ENCODE results near the gene SEPTIN12. TPM values are rescaled to one million over a fixed set of nuclear protein-coding genes. Genes with fewer than 3 reads are reported as not detected.

The SEPTIN12 gene
- total RNA-seq, 1 donor from 2014 or later, result not detected

DNA sequence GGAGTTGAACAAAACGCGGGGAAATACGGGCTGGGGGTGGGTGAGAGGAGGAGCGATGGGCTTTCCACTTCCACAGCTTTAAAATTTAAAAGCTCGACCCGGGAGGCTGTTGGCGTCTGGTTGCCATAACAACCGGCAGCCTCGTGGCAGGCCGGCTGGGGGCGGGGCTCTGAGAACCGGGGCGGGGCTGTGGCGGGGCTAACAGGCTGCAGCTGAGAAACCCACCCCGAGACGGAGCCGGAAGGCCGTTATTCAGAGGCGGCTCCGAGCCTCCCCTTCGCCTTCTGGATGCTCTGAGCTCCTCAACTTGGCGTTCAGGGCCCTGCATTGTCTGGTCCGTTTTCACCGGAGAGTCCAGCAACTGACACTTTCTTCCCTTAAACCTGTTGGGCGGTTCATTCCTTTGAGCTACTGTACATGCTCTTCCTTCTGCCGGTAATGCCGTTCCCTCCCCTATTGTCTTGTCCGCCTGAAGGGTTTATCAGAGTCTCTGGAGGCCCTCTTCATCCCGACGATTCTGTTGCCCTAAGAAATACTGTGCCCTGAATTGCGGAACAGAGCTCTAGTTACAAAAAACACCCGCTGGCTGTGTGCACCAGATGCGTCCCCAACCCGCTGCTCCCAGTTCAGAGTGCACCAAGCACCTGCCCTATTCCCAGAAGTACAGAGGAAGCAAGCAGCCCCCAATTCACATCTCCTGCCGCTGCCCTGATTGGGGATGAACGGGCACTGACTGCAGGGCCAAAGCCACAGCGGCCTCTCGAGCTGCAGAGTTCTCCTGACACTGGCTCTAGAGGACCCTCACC, 53.2 kb downstream of the SEPTIN12 start:
- Histone ChIP-seq H3K36me3 (peaks cover 0 to under 1% of the 10 kb centered on the region in 2 donors), H3K9me3 (no peaks in the 10 kb centered on the region), H3K4me3 (peak overlapping the region; percentile 90 to 97), H3K27ac (peak overlapping the region; percentile 60), H3K27me3 (no peaks in the 10 kb centered on the region), H3K4me1 (peaks cover 22% of the 10 kb centered on the region)
- DNase-seq (ENCODE audit: extremely low spot score in 2 of 2), result no peak
- no peak for TF ChIP-seq POLR2A (IDR thresholded peaks at IDR 0.05)
- peak in 1 of 2 donors; percentile 43 for TF ChIP-seq POLR2AphosphoS5 (IDR thresholded peaks at IDR 0.05; ENCODE audit: insufficient read depth in 1 of 2, low read depth in 1 of 2)
- intact Hi-C loops (cut with DNase I), result no loop called here

DNA sequence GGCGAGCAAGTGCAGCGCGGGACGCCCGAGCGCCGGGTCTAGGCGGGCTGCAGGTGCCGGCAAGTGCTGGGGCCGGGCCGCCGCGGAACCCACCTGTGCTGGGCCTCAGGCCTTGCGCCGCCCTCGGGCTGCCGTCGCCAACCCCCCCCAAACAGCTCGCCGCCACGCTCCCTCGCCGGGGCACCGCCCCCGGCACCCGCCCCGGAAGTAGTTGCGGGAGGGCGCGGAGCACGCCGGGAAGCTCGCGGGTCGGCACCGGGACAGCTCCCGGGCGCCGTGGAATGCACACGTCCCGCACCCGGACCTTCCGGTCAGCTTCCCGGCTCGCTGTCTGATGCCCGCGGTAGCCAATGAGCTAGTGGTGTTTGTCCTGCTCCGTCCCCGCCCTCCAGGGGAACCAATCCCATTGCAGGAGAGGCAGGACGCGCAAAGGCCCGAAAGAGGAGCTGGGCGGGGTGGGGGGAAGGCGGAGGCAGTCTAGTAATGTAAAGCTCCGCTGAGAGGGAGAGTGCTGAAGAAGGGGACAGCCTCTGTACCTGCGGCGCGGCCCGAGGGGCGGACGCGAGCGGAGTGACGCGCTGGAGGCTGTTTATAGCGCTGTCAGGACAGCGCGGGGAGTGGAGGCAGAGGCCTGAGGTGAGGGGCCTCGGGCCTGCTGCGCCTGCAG, 53.9 kb downstream of the SEPTIN12 start, which contains the start of the genes ANKS3 and DNAAF8:
Gene ANKS3 (minus strand): TSS at position 209 of the 667 bp plus-strand sequence. CDS start 4,122 bp downstream, outside the sequence.
Gene DNAAF8 (plus strand): TSS at position 475 of the 667 bp plus-strand sequence. CDS start 1,978 bp downstream, outside the sequence.
- Histone ChIP-seq H3K4me1 (peaks cover 22% of the 10 kb centered on the region), H3K4me3 (peak within 1 kb of the TSS; percentile 90 to 97), H3K9me3 (no peaks in the 10 kb centered on the region), H3K27ac (peak within 1 kb of the TSS; percentile 60), H3K27me3 (no peaks in the 10 kb centered on the region), H3K36me3 (peaks cover 0 to 8% of the 10 kb centered on the region in 2 donors)
- intact Hi-C loops (cut with DNase I), result no loop called here
- TF ChIP-seq POLR2AphosphoS5 (IDR thresholded peaks at IDR 0.05; ENCODE audit: insufficient read depth in 1 of 2, low read depth in 1 of 2) (peak; percentile 72 to 85), POLR2A (IDR thresholded peaks at IDR 0.05) (peak in 1 of 2 donors; percentile 17), CTCF (IDR thresholded peaks at IDR 0.05) (no peak)
- DNase-seq (ENCODE audit: extremely low spot score in 2 of 2), result peak in 1 of 2 donors; percentile 97

GRCh38 chr16:4733747-4734062, 54.4 kb downstream of the SEPTIN12 start:
- H3K27me3 ChIP-seq, result no peaks in the 10 kb centered on the region
- H3K4me1 ChIP-seq, result peaks cover 22% of the 10 kb centered on the region
- H3K27ac ChIP-seq, result peak overlapping the region; percentile 60
- H3K4me3 ChIP-seq, result peak overlapping the region; percentile 90 to 97
- no peak for DNase-seq (ENCODE audit: extremely low spot score in 2 of 2)
- no peaks in the 10 kb centered on the region for H3K9me3 ChIP-seq
- TF ChIP-seq POLR2AphosphoS5 (IDR thresholded peaks at IDR 0.05; ENCODE audit: insufficient read depth in 1 of 2, low read depth in 1 of 2) (no peak), CTCF (IDR thresholded peaks at IDR 0.05) (no peak), POLR2A (IDR thresholded peaks at IDR 0.05) (no peak)
- H3K36me3 ChIP-seq, result peaks cover 0 to 10% of the 10 kb centered on the region in 2 donors
- intact Hi-C loops (cut with DNase I), result no loop called here

DNA sequence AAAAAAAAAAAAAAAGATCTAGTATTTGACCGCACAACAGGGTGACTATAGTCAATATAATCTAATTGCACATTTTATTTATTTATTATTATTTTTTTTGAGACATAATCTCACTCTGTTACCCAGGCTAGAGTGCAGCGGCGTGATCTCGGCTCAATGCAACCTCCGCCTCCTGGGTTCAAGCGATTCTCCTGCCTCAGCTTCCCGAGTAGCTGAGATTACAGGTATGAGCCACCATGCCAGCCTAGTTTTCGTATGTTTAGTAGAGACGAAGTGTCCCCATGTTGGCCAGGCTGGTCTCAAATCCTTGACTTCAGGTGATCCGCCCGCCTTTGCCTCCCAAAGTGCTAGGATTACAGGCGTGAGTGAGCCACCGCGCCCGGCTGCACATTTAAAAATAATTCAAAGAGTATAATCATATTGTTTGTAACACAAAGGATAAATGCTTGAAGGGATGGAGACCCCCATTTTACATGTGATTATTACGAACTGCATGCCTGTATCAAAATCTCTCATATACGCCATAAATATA, 54.9 kb downstream of the SEPTIN12 start:
- Histone ChIP-seq H3K4me3 (peak overlapping the region; percentile 90 to 97), H3K27ac (peak overlapping the region; percentile 60), H3K27me3 (no peaks in the 10 kb centered on the region), H3K9me3 (no peaks in the 10 kb centered on the region), H3K36me3 (peaks cover 0 to 10% of the 10 kb centered on the region in 2 donors), H3K4me1 (peaks cover 22% of the 10 kb centered on the region)
- TF ChIP-seq POLR2A (IDR thresholded peaks at IDR 0.05), result no peak
- TF ChIP-seq POLR2AphosphoS5 (IDR thresholded peaks at IDR 0.05; ENCODE audit: insufficient read depth in 1 of 2, low read depth in 1 of 2), result no peak
- TF ChIP-seq CTCF (IDR thresholded peaks at IDR 0.05), result no peak
- DNase-seq (ENCODE audit: extremely low spot score in 2 of 2), result no peak
- intact Hi-C loops (cut with DNase I), result no loop called here

DNA sequence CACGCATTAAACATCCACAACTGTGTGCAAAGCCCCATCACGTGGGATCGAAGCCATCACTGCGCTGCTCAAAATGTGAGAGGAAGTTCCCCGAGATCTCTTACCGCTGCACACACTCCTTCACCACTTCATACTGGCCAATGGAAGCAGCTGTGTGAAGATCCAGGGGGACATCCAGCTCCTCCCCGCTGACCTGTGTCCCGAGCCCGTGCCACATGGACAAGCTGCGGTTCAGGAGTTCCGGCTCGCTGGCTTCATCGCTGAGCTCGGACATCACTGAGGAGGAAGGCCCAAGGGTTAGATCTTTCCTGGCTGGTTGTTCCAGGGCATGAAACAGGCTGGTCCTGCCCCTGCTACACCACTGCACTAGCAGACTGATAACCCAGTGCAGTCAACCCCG, 58.3 kb downstream of the SEPTIN12 start:
- Histone ChIP-seq H3K27me3 (no peaks in the 10 kb centered on the region), H3K4me1 (peaks cover 14% of the 10 kb centered on the region), H3K36me3 (peaks cover 0 to 33% of the 10 kb centered on the region in 2 donors), H3K4me3 (no peak overlapping the region), H3K9me3 (no peaks in the 10 kb centered on the region), H3K27ac (no peak overlapping the region)
- intact Hi-C loops (cut with DNase I), result no loop called here
- no peak for DNase-seq (ENCODE audit: extremely low spot score in 2 of 2)
- TF ChIP-seq POLR2AphosphoS5 (IDR thresholded peaks at IDR 0.05; ENCODE audit: insufficient read depth in 1 of 2, low read depth in 1 of 2) (no peak), CTCF (IDR thresholded peaks at IDR 0.05) (no peak), POLR2A (IDR thresholded peaks at IDR 0.05) (no peak)

Data from vagina (tissue), 2 donors.